ENCODE data around the gene DHTKD1. TPM values are rescaled to one million over a fixed set of nuclear protein-coding genes. Genes with fewer than 3 reads are reported as not detected.

DHTKD1 gene
- total and polyA plus RNA-seq, 9 donors = 10.3 to 33.2 (median 26.4) TPM

- Histone ChIP-seq H3K36me3 (no peaks in the 10 kb centered on the region), H3K27ac (no peak overlapping the region), H3K4me1 (ENCODE audit: insufficient read depth) (peaks cover 2% of the 10 kb centered on the region), H3K4me3 (no peak overlapping the region), H3K27me3 (no peaks in the 10 kb centered on the region), H3K9me3 (no peaks in the 10 kb centered on the region)
- DNase-seq = no peak
- TF ChIP-seq POLR2A (IDR thresholded peaks at IDR 0.05) (no peak), CTCF (IDR thresholded peaks at IDR 0.05) (no peak), EP300 (IDR thresholded peaks at IDR 0.05) (no peak)
- 50 to 62% (median 58%) methylated on average over 1 of the region's 1 CpG for WGBS, 3 donors
- intact Hi-C loops (cut with DNase I) = no loop called here
Observed at GRCh38 chr10:12022580-12023257, 46.0 kb upstream of the DHTKD1 start.

GRCh38 chr10:12025591-12025990 is 43.2 kb upstream of the DHTKD1 start:
- Histone ChIP-seq H3K4me1 (ENCODE audit: insufficient read depth) (peaks cover 3% of the 10 kb centered on the region), H3K4me3 (no peak overlapping the region), H3K9me3 (no peaks in the 10 kb centered on the region), H3K27me3 (no peaks in the 10 kb centered on the region), H3K27ac (no peak overlapping the region), H3K36me3 (no peaks in the 10 kb centered on the region)
- WGBS, 3 donors = 92 to 97% (median 95%) methylated on average over 5 of the region's 5 CpGs
- TF ChIP-seq EP300 (IDR thresholded peaks at IDR 0.05) = no peak
- TF ChIP-seq CTCF (IDR thresholded peaks at IDR 0.05) = no peak
- TF ChIP-seq POLR2A (IDR thresholded peaks at IDR 0.05) = no peak
- DNase-seq = no peak
- intact Hi-C loops (cut with DNase I) = no loop called here

- no peak for DNase-seq
- Histone ChIP-seq H3K36me3 (no peaks in the 10 kb centered on the region), H3K27ac (no peak overlapping the region), H3K4me3 (no peak overlapping the region), H3K27me3 (no peaks in the 10 kb centered on the region), H3K9me3 (no peaks in the 10 kb centered on the region), H3K4me1 (ENCODE audit: insufficient read depth) (peaks cover 1% of the 10 kb centered on the region)
- intact Hi-C loops (cut with DNase I) = no loop called here
- no peak for TF ChIP-seq EP300 (IDR thresholded peaks at IDR 0.05)
- no peak for TF ChIP-seq POLR2A (IDR thresholded peaks at IDR 0.05)
- TF ChIP-seq CTCF (IDR thresholded peaks at IDR 0.05) = no peak
- WGBS, 3 donors = 83 to 90% (median 88%) methylated on average over 2 of the region's 2 CpGs
Observed at GRCh38 chr10:12027539-12027938, 41.2 kb upstream of the DHTKD1 start.

GRCh38 chr10:12031404-12031803 is 37.4 kb upstream of the DHTKD1 start:
- no peaks in the 10 kb centered on the region for H3K9me3 ChIP-seq
- intact Hi-C loops (cut with DNase I) = no loop called here
- WGBS, 3 donors = 82 to 91% (median 89%) methylated on average over 4 of the region's 4 CpGs
- DNase-seq = no peak
- TF ChIP-seq CTCF (IDR thresholded peaks at IDR 0.05) = no peak
- no peak for TF ChIP-seq POLR2A (IDR thresholded peaks at IDR 0.05)
- no peak for TF ChIP-seq EP300 (IDR thresholded peaks at IDR 0.05)
- H3K36me3 ChIP-seq = no peaks in the 10 kb centered on the region
- H3K4me3 ChIP-seq = no peak overlapping the region
- H3K27me3 ChIP-seq = no peaks in the 10 kb centered on the region
- H3K4me1 ChIP-seq (ENCODE audit: insufficient read depth) = peaks cover 1% of the 10 kb centered on the region
- H3K27ac ChIP-seq = no peak overlapping the region

Data from ovary (tissue), 9 donors.